C4-2B (cell line): ENCODE measurements around the gene LSM4.

Experiments used
- H3K27ac ChIP-seq: fragments of 450-650 bp; 2 replicates; pipeline ENCODE4 v1.5.1; 2017
- CTCF ChIP-seq: fragments of 450-650 bp; conservative IDR thresholded peaks from 2 replicates; pipeline ENCODE4 v1.5.1; 2017; ENCODE audit warnings: mild to moderate bottlenecking
- ZFX ChIP-seq: fragments of 450-650 bp; IDR thresholded peaks from 2 replicates; pipeline ENCODE4 v1.6.1; 2017

The LSM4 gene

GRCh38 chr19:18294467-18294864 lies 28.4 kb downstream of the LSM4 start:
- H3K27ac ChIP-seq: peak overlapping the region; percentile 88; the same call in 1 of the 2 replicates
- no peak for TF ChIP-seq ZFX
- TF ChIP-seq CTCF: no peak

GRCh38 chr19:18293642-18294466 lies 29.0 kb downstream of the LSM4 start:
- TF ChIP-seq CTCF: no peak
- no peak for TF ChIP-seq ZFX
- peak overlapping the region; percentile 88 for H3K27ac ChIP-seq

GRCh38 chr19:18292810-18293641 lies 29.9 kb downstream of the LSM4 start:
- peak overlapping the region; percentile 88 for H3K27ac ChIP-seq
- no peak for TF ChIP-seq ZFX
- TF ChIP-seq CTCF: no peak

GRCh38 chr19:18292462-18292809 lies 30.4 kb downstream of the LSM4 start:
- TF ChIP-seq CTCF (no peak), ZFX (no peak)
- H3K27ac ChIP-seq: peak overlapping the region; percentile 88

- H3K27ac ChIP-seq: peak overlapping the region; percentile 88
- TF ChIP-seq ZFX (peak; percentile 73; the same call in 1 of the 2 replicates), CTCF (no peak)
These were observed 31.1 kb downstream of the LSM4 start for GRCh38 chr19:18291590-18292461.

- peak overlapping the region; percentile 88; the same call in 1 of the 2 replicates for H3K27ac ChIP-seq
- TF ChIP-seq ZFX: no peak
- no peak for TF ChIP-seq CTCF
These were observed 31.8 kb downstream of the LSM4 start for GRCh38 chr19:18291019-18291524.
